COR-L47 (cell line): ENCODE data around the gene KCND3.
A peak's percentile ranks its signal among the peaks of the same experiment; 100 is the strongest.
"Not testable (repeated sequence)": the region's sequence is repeated elsewhere in the genome, so short reads cannot be mapped to it uniquely, and the experiment has no call there.

ENCODE experiments used
- DNase-seq: peaks from one replicate; lab custom pipeline; 2025; lab: John Stamatoyannopoulos, UW

KCND3 gene

DNA sequence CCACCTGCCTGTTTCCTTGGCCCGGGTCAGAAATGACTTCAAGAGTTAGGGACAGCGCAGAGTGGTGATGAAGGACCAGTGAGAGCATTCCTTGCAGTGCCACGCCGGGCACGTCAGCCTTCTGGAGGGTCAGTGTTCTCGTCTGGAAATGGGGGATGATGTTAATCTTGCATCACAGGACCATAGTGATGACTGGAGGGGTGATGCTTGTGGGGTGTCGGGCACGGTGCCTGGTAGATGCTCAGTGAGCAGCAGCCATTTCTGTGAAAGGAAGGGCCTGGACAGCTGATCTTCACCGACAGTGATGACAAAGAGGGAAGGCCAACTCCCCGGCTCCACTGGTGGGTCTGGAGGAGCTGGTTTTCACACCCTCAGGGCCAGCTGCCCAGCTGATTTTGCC, 177.6 kb downstream of the KCND3 start:
- no peak for DNase-seq

DNA sequence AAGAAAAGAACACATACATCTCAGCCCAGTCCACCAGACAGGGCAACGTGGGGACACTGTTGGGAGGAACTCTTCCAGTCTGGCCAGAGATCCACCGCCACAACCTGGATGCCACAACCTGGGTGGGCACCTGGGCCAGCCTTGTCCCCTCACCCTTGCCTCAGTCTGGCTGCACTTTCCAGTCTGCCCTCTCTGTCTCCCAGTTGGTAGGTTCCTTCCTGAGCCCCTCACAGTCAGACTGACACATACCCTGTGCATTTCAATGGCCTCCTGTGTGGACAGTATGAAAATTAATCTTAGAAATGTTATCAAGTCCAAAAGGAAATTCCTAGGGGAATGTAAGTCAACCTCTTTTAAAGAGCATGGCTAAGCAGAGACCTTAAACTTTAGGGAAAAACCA, 184.2 kb downstream of the KCND3 start:
- no peak for DNase-seq

- DNase-seq = no peak
These were observed 184.7 kb downstream of the KCND3 start for GRCh38 chr1:111804776-111805175.

GRCh38 chr1:111803951-111804350, 185.5 kb downstream of the KCND3 start:
- DNase-seq = no peak

GRCh38 chr1:111802984-111803383, 186.5 kb downstream of the KCND3 start:
- no peak for DNase-seq

DNA sequence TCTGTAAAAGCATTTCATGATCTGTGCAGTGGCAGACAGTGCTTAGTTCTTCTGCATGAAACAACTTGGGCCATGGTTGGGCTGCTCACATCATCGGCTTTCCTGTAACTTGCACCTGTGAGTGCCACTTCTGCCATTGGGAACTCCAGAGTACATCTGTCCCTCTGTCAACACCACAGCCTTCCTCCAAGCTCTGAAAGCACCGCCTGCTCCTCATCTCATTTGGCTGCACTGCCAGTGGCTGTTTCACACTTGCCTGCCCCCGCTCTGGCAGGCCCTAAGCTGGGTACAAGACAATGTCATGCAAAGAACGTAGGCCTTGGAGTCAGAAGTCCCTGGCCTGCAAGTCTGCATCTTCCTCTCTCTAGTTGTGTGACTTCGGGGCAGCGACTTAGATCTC, 187.4 kb downstream of the KCND3 start:
- DNase-seq = no peak

GRCh38 chr1:111801071-111801850, 188.2 kb downstream of the KCND3 start:
- DNase-seq = peak; percentile 25

DNA sequence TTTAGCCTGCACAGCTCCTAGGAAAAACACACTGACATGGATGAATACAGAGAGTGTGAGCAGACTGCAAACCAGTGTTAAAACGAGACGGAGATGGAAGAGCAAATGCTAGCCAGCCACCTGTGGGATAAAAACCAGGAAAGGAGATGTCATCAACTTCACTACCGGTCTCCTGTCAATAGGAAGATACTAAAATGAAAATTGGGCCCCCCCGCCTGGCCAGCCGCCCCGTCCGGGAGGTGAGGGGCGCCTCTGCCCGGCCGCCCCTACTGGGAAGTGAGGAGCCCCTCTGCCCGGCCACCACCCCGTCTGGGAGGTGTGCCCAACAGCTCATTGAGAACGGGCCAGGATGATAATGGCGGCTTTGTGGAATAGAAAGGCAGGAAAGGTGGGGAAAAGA, 189.7 kb downstream of the KCND3 start:
- not testable (repeated sequence) for DNase-seq

- DNase-seq = no peak
These were observed 190.9 kb downstream of the KCND3 start for GRCh38 chr1:111798580-111798979.

DNA sequence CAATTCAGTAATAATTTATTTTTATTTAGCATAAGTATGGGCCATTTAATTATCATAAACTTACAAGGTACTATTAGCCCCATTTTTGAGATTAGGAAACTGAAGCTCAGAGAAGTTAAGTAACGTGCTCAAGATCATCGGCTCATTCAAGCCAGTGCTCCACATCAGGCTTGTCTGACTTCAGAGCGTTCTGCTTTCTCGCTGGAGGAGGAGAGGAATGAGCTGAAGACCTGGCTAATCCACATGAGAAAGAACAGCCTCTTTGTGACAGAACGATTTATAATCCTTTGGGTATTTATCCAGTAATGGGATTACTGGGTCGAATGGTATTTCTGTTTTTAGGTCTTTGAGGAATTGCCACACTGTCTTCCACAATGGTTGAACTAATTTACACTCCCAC, 194.1 kb downstream of the KCND3 start:
- no peak for DNase-seq

DNA sequence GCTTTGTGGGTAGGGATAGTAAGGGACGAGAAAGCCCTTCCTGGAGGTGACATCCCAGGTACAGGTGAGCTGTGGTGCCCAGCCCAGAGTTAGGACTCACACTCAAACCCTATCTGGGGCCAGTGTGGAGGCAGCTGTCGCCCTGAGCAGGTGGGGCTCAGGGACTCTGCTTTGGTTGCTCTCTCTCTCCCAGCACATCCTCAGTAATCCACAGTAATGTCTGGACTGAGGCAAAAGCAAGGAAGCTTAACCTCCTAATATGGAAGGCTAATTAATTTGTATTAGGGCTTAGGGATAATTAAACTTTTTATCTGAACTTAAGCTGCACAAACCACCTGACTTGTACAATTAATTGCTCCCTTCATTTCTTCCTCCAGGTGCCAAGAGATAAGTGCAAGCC, 195.5 kb downstream of the KCND3 start:
- DNase-seq = no peak

GRCh38 chr1:111792249-111792648, 197.2 kb downstream of the KCND3 start:
- DNase-seq = no peak

DNA sequence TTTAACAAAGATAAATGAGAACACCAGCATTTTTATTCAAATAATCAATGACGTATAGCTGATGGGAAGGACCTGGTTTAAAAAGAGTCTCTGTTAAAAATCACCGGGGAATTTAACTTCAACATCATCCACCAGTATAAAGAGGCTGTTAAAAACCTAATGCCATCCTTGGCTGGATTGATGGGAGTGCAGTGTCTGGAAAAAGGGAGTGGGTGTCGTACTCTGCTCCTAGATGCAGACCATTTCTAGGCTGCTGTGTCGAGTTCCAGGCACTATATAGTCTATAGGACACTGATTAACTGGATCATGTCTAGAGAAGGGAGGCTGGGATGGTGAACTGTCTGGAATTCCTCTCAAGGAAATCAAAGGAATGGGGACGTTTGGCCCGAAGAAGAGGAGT, 197.7 kb downstream of the KCND3 start:
- DNase-seq = no peak

- DNase-seq = no peak
These were observed 199.7 kb downstream of the KCND3 start for GRCh38 chr1:111789666-111790316.

GRCh38 chr1:111789142-111789541, 200.3 kb downstream of the KCND3 start:
- DNase-seq = no peak

- no peak for DNase-seq
These were observed 202.7 kb downstream of the KCND3 start for GRCh38 chr1:111786669-111787207.

- DNase-seq = no peak
These were observed 205.1 kb downstream of the KCND3 start for GRCh38 chr1:111784273-111784901.

DNA sequence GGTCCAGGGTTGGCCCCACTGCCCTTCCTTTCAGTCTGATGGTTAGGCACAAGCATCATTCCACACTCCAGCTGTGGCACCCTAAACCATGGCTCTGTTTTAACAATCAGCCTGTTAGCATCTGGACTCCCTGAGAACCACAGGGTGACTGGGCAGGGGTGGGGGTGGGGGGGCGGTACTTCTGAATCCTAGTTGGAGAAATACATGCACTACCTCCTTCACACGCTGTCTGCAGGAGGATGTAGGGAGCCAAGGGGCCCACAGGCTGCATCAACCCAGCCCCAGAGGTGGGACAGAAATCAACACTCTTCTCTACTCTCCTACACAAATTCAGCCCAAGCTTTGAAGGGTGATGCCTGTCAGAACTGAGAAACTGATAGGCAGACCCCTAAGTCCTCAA, 209.9 kb downstream of the KCND3 start:
- DNase-seq = no peak

DNA sequence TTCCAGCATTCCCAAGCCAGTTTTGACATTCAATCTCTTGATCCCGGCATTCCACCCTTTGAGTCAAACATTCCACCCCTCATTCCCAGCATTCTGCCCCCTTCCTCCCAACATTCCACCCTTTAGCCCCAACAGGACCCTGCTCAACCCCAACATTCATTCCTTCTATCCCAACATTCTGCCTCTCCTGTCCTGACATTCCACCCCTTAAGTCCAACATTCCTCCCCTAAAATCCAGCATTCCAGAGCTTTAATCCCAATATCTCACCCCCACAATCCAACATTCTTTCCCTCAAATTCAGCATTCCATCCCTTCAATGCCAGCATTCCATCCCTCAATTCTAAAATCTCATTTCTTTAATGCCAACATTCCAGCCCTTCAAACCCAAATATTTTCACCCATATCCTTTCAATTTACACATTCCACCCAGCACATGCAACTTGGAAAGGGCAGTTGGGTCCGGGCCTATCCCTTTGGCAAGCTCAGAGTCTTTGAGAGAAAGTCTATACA, 210.9 kb downstream of the KCND3 start:
- DNase-seq = no peak

- no peak for DNase-seq
These were observed 211.4 kb downstream of the KCND3 start for GRCh38 chr1:111778066-111778465.

DNA sequence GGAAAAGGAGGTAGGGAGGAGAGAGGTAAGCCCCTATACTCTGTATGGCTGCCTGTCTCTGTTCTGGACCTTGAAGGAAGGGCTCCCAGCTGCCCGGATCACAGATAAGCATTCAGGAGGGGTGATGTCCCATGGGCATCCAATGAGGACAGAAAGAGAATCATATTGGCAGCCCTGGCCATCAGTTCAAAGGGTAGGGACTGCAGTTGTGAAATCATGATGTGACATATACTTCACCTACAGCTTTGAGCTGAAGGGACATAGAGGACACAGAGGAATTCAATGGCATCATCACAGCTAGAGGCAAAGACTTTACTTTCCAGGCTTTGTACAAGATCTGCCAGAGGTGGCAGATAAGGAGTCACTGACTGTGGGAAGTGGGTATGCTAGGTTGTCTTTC, 212.2 kb downstream of the KCND3 start:
- no peak for DNase-seq

DNA sequence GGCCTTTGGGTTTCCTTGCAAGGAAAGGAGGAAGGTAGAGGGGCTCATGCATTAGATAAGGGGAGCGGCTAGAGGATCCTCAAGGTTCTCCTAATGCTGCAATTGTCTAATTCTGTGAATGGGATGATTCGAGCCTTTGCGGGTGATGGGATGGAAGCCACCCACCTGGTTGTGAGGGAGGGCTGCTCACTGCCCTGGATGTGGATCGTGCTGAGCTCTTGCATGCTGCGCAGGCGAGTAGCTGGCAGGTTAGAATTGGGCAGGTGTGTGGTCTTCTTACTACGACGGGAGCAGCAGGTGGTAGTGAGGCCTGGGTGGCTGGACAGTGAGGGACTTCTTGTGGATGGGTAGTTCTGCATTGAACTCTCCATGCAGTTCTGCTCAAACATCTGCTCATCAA, 212.6 kb downstream of the KCND3 start:
- DNase-seq = no peak

DNA sequence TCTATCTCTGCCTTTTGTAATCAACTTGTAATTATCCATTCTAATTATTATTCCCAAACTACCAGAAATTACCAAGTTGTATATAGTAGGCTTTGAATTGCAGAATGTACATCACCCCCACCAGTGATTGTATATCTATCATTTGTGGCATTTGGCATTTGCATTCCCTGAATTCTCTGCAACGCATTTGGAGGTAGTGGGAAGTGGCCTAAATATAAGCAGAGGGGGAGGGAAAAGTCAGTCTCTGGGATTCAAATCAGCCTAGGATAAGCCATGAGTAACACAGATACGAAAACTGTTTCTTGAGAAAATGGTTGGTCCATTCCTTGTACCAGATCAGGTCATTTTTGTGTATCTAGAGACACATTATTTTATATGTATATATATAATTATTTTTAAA, 213.1 kb downstream of the KCND3 start:
- DNase-seq = no peak
